Ramos (cell line): Measurements from ENCODE around the gene FOXO3.

ENCODE experiments used
- in situ Hi-C: fragments of 300-500 bp; cut with MboI; formaldehyde crosslinking; loops from one replicate; pipeline ENCODE4 v1.14.3; 2022; ENCODE audit warnings: low sequenced_read_pairs; ENCODE audit not compliant: unreplicated experiment

FOXO3 gene

DNA sequence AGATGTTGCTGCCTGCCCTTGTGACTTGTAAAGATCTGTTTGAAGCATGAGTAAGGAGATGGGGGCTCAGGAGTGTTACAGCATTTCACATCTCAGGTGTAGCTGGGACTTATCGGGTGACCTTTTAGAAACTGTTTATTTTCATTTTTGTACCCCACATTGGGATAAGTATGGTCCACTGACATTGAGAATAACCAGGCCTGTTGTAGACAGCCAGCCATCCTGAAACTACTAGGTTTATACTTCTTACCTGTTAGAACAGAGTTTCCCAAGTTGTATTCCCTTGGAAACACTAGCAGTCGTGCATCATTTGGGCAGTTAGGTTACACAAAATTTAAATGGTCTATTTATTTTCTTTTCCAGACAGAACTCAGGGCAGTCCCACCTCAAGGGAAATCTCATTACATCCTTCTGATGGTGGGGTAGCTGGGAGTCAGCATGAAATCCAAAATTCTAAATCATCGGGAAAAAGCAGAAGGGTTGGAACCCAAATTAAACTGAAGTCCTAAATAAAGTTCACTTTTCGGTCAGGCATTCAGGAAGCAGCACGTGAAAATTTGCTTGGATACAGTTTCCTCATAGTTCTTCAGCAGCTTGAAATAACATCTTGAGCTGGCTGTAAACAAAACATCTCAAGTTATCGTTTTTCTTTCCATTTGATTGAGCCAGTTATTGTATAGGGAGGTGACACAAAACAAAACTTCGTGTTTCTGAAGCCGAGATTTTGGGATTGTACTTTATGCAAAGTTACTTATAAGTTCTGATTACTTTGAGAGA lies 30.5 kb downstream of the FOXO3 start:
- in situ Hi-C loops, result no loop called here

- in situ Hi-C loops, result no loop called here
Observed at GRCh38 chr6:108592371-108593337, 31.9 kb downstream of the FOXO3 start.

GRCh38 chr6:108594151-108594550 lies 33.4 kb downstream of the FOXO3 start:
- in situ Hi-C loops, result no loop called here

- in situ Hi-C loops, result no loop called here
Observed at GRCh38 chr6:108594640-108595039, 33.9 kb downstream of the FOXO3 start.

DNA sequence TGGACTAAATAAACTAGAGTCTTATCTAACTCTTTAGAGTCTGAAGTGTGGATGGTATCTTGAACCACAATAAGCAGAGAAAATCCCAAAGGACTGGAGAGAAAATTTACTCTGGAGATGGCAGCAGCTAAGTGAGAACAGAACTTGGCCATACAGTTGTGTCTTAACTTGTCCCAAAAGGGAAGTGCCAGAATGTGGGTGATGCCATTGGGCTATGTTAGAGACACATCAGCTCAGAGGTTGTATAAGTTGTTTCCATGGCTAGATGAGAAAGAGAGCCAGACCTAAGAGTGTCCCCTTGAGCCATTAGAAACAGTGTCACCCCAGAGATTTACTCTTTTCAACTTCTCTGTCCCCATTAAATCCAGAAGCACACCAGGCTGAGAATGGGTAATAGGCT lies 36.2 kb downstream of the FOXO3 start:
- in situ Hi-C loops, result no loop called here

DNA sequence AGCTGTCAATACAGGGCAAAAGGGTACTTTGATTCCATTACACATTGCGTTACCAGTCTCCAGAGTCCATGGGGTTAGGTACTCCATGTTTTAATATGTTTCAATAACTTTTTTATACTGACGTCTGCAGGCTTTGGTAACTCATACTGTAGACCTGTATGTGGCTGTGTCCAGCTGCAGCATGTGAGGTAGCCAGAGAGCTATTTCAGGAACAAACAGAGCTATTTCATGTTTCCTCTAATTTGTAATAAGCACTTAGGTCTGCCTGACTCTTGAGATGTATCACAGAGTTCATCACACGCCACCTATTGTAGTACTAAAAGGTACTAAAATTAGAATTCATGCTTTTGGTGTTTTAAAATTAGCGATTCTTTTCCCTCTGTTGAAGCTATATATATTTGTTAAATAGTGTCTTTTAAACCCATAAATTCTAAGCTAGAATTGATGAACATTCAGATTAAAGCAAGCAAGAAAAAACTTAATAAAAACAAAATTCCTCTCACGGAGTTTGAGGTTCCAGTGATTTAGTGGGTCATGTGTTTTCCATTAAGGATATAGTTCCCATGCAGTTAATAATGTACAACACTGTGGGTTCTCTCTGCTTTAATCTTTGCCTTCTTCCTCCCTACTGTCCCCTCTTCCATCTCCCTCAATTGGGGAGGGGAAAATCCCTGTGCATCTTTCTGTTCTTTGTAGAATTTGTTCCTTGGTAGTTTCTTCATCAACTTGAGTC lies 37.0 kb downstream of the FOXO3 start:
- in situ Hi-C loops, result no loop called here

- in situ Hi-C loops, result no loop called here
Observed at GRCh38 chr6:108598305-108598863, 37.7 kb downstream of the FOXO3 start.

DNA sequence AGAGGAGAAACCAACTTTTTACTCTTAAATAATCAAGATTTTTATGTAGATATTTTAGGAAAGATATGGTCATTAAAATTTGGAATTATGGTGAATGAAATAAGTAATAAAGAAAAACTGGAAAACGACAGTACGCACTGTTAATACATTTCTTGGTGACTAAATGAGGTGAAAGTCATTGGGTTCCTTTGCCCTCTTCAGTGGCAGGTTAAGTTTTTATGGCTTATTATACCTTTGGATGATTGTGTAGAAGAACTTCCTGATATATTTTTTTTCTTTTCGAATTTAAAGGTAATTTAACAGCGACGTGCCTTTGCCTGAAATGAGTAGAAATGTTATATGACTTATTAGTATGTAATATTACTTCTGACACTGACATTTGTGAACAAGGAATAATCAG lies 43.4 kb downstream of the FOXO3 start:
- in situ Hi-C loops, result no loop called here

DNA sequence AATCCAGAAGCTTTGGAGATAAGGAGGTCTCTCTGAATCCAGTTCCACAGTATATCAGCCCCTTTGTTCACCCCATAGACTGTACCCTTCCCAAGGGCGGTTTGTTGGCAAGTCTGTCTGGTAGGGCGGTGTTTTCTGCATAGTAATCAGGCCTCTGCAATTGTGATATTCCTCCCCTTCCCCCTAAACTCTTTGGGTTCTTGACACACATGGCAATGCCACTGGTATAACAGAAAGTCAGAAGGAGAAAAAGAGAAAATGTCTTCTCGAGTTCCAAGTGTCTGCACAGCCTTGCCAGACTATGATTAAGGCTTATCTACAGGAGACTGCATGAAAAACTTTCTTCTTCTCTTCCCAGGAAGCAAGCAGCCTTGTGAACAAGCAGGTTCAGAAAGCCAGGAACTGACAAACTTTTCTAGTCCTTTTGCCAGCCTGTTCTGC lies 45.6 kb downstream of the FOXO3 start:
- in situ Hi-C loops, result no loop called here

GRCh38 chr6:108608453-108609275 lies 47.9 kb downstream of the FOXO3 start:
- in situ Hi-C loops, result no loop called here

DNA sequence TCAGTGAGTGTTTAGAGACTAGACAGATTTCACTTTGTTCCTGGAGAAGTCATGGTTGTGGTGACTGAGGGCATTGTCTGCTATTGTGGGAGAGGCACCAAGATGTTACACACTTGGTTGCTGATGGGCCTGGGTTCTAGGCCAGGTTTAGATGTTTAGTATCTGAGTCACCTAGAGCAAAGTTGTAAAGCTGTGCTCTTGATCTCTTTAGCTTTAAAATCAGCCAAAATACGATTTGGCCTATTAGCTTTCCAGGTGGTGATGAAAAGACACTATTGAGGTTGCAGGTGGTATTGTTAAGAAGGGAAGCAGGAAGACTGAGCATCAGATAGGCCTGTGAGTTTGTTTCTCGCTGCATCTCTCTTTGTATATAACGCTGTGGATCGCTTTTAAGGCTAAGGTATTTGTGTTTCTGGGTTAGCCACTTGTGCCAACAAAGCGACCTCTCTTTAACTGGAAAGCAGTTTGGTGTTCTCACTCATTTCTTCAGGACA lies 48.6 kb downstream of the FOXO3 start:
- in situ Hi-C loops, result no loop called here

DNA sequence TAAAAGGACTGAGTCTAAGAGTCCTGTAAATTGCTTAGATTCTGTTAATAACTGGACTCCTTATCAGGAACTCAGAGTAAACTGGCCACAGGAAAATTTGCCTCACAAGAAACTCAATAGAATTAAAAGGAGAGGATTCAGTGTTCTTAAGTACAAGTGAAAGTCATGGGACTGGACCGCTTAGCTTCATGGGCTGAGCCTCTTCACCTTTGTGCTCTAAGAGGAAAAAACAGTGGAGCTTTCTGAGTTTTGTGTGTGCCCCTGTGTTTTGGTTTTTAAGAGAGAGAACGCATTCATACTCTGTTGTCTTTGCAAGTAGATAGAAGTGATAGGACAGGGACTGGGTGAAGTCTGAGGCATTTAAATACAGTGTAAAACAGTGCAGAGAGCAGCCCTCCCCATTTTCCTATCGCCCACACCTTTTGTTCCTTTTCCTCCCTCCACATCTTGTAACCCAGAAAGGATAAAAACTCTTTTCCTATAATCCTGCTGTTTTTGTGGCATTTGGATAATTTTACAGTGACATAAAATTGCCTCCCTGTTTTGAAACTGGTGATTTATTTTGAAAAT lies 49.6 kb downstream of the FOXO3 start:
- in situ Hi-C loops, result no loop called here

- in situ Hi-C loops, result no loop called here
Observed at GRCh38 chr6:108610957-108611586, 50.4 kb downstream of the FOXO3 start.

DNA sequence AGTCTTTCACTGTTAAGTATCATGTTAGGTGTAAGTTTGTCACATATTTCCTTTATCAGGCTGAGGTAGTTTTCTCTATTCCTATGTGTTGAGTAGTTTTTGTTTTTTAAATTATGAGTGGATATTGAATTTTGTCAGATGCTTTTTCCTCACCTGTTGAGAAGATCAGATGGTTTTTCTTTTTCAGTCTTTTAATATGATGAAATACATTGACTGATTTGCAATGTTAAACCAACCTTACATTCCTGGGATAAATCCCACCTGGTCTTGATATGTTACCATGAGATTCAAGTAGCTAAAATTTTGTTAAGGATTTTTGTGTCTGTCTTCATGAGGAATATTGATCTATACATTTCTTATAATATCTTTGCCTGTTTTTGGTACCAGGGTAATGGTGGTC lies 52.1 kb downstream of the FOXO3 start:
- in situ Hi-C loops, result no loop called here

DNA sequence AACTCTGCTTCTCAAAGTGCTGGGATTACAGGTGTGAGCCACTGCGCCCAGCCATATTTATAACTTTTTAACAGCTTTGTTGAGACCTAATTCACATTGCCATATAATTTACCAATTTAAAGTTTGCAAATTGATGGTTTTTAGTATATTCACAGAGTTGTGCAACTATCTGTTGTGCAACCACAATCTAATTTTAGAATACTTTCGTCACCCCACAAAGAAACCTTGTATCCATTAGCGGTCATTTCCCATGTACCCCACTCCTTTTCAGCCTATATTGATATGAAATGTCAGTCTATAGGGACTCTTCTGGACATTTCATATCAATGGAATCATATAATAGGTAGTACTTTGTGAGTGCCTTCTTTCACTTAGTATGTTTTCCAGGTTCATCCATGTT lies 55.8 kb downstream of the FOXO3 start:
- in situ Hi-C loops, result no loop called here

DNA sequence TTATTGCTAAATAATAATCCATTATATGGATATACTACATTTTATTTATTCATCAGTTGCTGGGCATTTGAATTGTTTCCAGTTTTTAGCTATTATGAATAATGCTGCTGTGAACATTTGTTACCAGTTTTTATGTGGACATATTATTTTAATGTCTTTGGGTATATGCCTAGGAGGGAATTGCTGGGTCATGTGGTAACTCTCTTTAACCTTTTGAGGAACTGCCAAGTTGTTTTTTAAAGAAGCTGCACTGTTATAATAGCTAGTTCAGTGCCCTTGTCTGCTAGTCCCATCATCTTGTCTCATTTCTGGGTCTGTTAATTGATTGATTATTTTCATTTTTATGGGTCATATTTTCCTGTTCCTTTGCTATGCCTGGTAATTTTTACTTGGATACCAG lies 56.3 kb downstream of the FOXO3 start:
- in situ Hi-C loops, result no loop called here

- in situ Hi-C loops, result no loop called here
Observed at GRCh38 chr6:108618623-108619152, 58.0 kb downstream of the FOXO3 start.
